NB4 (cell line): Measurements from ENCODE around the gene BCL2.

ENCODE experiments used
- CTCF ChIP-seq: IDR thresholded peaks from one replicate; pipeline ENCODE4 v1.5.1; 2012; ENCODE audit warnings: low read depth, low read length
- MAX ChIP-seq: IDR thresholded peaks from 2 replicates; pipeline ENCODE4 v1.6.1; 2011; ENCODE audit warnings: low read depth, low read length
- MYC ChIP-seq: IDR thresholded peaks from 2 replicates; pipeline ENCODE4 v1.6.1; 2011; ENCODE audit warnings: low read depth, low read length
- POLR2A ChIP-seq: IDR thresholded peaks from 2 replicates; pipeline ENCODE4 v1.6.1; 2011; ENCODE audit warnings: mild to moderate bottlenecking; ENCODE audit not compliant: insufficient read length; ENCODE audit errors: extremely low read depth

- TF ChIP-seq POLR2A: no peak
- TF ChIP-seq MYC: no peak
- TF ChIP-seq CTCF: no peak
- TF ChIP-seq MAX: no peak
Observed at GRCh38 chr18:63164396-63164795, 155.2 kb downstream of the BCL2 start.
